Thoracic aorta (tissue), 2 donors: Measurements from ENCODE around the gene SPATA31D4. TPM values are rescaled to one million over a fixed set of nuclear protein-coding genes. Genes with fewer than 3 reads are reported as not detected.
"Not testable (repeated sequence)": the region's sequence is repeated elsewhere in the genome, so short reads cannot be mapped to it uniquely, and the experiment has no call there.

ENCODE experiments used
- ATAC-seq: fragments of 150-250 bp; one replicate; pipeline ENCODE4 v1.8.0; 2017; ENCODE audit warnings: low read depth; ENCODE audit not compliant: insufficient number of reproducible peaks, low FRiP score
- DNase-seq: peaks from one replicate; pipeline ENCODE4 v3.0.0-alpha.2; 2020; ENCODE audit warnings: low spot score
- H3K27ac ChIP-seq, 2 donors: fragments of 200-600 bp; sonication (generic); 1 replicate in 1 of 2; 2 replicates in 1 of 2; pipeline ENCODE4 v1.5.1; 2016; ENCODE audit warnings: mild to moderate bottlenecking in 2 of 2, moderate library complexity in 2 of 2
- H3K27me3 ChIP-seq: fragments of 200-600 bp; sonication (generic); replicated peaks from 2 replicates; pipeline ENCODE4 v1.6.0; 2016; ENCODE audit warnings: mild to moderate bottlenecking; ENCODE audit not compliant: insufficient read depth
- H3K36me3 ChIP-seq: fragments of 200-600 bp; sonication (generic); one replicate; pipeline ENCODE4 v1.5.1; 2016
- H3K4me1 ChIP-seq, 2 donors: fragments of 200-600 bp; sonication (generic); 1 replicate in 1 of 2; 2 replicates in 1 of 2; pipeline versions ENCODE4 v1.5.1 to v1.6.0; 2016; ENCODE audit warnings: low read depth in 2 of 2, mild to moderate bottlenecking in 1 of 2; ENCODE audit not compliant: control insufficient read depth in 1 of 2
- H3K4me3 ChIP-seq: fragments of 200-600 bp; sonication (generic); 2 replicates; pipeline ENCODE4 v1.5.1; 2016; ENCODE audit warnings: mild to moderate bottlenecking
- H3K9me3 ChIP-seq: fragments of 200-600 bp; sonication (generic); 2 replicates; pipeline ENCODE4 v1.5.1; 2016
- total RNA-seq, 2 donors: library from RNA; depleted of rRNA; stranded (reverse); fragments of >200 nt; gene quantifications; one replicate each; pipeline versions ENCODE4 v1.1.0 to v1.2.3, GENCODE V29; 2016
- TF ChIP-seq, protein P1 (sequence below): fragments of 200-600 bp; sonication (generic); IDR thresholded peaks from one replicate; pipeline ENCODE4 v1.5.1; 2019; ENCODE audit warnings: antibody characterized with exemption

Gene SPATA31D4
- not detected for total RNA-seq

DNA sequence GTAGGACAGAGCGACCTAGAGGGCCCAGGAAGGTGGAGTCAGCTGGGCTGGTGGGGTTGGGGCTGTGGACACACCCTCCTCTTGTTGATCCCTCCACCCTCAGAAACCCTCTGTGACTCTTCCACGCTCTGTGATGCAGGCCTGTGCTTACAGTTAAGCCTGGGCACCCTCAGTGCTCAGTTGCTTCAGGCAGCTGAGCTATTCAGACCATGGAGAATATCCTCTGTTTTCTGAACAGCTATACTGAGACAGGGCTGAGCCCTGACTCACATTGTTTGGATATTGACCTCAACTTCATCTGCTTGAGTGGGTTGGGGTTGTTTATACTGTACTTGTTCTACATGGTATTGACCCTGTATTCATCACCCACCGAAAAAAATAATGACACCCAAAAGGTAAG lies at the start of gene SPATA31D4:
Gene SPATA31D4 (plus strand): TSS at position 124 of the 400 bp plus-strand sequence. CDS start 86 bp downstream, at position 210.
- not testable (repeated sequence) for H3K4me3 ChIP-seq, H3K27ac ChIP-seq, H3K9me3 ChIP-seq, H3K27me3 ChIP-seq, H3K36me3 ChIP-seq, H3K4me1 ChIP-seq, ATAC-seq, DNase-seq

DNA sequence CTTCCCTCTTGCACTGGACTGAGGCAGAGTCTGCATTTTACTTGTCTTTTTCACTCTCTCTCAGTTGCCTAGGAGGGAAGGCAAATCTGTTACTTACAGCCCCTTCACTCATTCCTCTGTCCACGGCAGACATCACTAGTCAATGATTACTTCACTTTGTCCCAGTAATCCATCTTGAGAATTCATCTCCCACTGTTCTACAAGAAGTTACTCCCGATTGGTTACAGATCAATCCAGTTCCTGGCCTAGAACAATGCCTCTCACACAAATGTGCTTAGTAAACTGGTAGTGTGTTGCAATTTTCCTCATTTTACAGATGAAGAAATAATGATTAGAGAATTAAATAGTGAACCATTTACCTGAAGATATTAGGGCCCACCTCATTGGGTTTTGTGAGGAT lies 49.7 kb upstream of the SPATA31D4 start:
- Histone ChIP-seq H3K36me3 (no peaks in the 10 kb centered on the region), H3K4me3 (no peak overlapping the region), H3K27ac (no peak overlapping the region), H3K27me3 (no peaks in the 10 kb centered on the region), H3K4me1 (no peaks in the 10 kb centered on the region), H3K9me3 (no peaks in the 10 kb centered on the region)
- no peak for DNase-seq
- no peak for ATAC-seq
- TF ChIP-seq, protein P1, sequence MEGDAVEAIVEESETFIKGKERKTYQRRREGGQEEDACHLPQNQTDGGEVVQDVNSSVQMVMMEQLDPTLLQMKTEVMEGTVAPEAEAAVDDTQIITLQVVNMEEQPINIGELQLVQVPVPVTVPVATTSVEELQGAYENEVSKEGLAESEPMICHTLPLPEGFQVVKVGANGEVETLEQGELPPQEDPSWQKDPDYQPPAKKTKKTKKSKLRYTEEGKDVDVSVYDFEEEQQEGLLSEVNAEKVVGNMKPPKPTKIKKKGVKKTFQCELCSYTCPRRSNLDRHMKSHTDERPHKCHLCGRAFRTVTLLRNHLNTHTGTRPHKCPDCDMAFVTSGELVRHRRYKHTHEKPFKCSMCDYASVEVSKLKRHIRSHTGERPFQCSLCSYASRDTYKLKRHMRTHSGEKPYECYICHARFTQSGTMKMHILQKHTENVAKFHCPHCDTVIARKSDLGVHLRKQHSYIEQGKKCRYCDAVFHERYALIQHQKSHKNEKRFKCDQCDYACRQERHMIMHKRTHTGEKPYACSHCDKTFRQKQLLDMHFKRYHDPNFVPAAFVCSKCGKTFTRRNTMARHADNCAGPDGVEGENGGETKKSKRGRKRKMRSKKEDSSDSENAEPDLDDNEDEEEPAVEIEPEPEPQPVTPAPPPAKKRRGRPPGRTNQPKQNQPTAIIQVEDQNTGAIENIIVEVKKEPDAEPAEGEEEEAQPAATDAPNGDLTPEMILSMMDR = no peak

GRCh38 chr9:81879501-81879916 lies 48.7 kb upstream of the SPATA31D4 start:
- no peaks in the 10 kb centered on the region for H3K27me3 ChIP-seq
- H3K4me1 ChIP-seq = no peaks in the 10 kb centered on the region
- no peak overlapping the region for H3K27ac ChIP-seq
- no peaks in the 10 kb centered on the region for H3K36me3 ChIP-seq
- TF ChIP-seq, protein P1 = no peak
- no peak for DNase-seq
- no peak for ATAC-seq
- H3K9me3 ChIP-seq = no peaks in the 10 kb centered on the region
- H3K4me3 ChIP-seq = no peak overlapping the region

DNA sequence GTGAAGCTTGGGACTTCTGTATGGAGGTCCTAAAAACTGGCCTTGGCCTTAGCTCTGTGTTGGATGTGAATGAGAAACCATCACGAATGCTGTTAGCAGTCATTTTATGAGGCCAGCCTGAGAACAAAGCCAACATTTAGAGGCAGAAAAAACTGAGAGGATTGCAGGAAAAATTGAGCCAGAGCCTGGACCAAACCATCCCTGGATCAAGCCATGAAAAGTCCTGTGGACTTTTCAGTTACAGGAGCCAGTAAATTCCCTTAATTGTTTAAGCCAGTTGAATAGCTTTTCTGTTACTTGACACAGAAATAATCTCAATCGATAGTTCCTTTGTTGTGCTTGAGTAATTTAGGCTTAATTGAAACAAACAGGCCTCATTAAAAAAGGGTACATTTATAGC lies 42.6 kb upstream of the SPATA31D4 start:
- no peak overlapping the region for H3K4me3 ChIP-seq
- H3K27ac ChIP-seq = no peak overlapping the region
- TF ChIP-seq, protein P1 = no peak
- ATAC-seq = no peak
- H3K36me3 ChIP-seq = no peaks in the 10 kb centered on the region
- DNase-seq = no peak
- no peaks in the 10 kb centered on the region for H3K27me3 ChIP-seq
- H3K9me3 ChIP-seq = no peaks in the 10 kb centered on the region
- no peaks in the 10 kb centered on the region for H3K4me1 ChIP-seq

DNA sequence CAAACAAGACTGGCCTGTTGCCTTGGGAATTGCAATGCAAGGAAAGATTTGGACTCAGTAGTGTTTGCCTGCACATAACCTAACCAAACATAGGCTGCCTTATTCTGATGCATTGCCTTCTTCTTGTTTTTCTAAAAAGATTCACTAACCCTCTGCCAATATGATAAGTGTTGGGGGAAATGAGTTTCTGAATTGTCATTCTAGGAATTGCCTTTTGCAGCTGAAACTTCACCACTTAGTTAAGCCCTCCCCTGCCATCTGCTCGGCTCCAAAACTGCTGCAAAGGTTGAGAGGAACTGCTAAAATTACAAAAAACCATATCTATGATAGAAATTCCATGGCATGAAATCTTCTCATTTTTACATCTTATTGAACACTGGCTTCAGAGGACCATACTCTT lies 41.6 kb upstream of the SPATA31D4 start:
- no peaks in the 10 kb centered on the region for H3K36me3 ChIP-seq
- no peaks in the 10 kb centered on the region for H3K27me3 ChIP-seq
- ATAC-seq = no peak
- TF ChIP-seq, protein P1 = no peak
- DNase-seq = no peak
- no peak overlapping the region for H3K4me3 ChIP-seq
- H3K27ac ChIP-seq = no peak overlapping the region
- H3K9me3 ChIP-seq = no peaks in the 10 kb centered on the region
- no peaks in the 10 kb centered on the region for H3K4me1 ChIP-seq

DNA sequence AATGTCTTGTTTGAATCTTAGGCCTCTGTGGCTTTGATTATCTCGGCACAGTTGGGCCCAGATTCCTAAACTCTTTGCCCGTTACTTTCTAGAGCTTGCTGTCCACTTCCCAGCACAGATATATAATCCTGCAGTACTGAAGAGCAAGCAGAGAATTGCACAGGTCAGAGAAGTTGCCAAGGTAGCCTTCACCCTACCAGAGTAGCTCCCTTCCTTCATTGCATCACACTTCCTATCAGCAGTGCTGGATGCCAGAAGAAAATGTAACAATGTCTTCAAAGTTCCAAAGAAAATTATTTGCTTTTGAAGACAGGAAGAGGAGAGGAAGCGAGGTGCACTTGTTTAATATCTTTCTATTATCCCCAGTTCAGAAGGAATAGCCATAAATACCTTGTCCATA lies 38.1 kb upstream of the SPATA31D4 start:
- H3K4me3 ChIP-seq = no peak overlapping the region
- H3K36me3 ChIP-seq = no peaks in the 10 kb centered on the region
- H3K9me3 ChIP-seq = no peaks in the 10 kb centered on the region
- ATAC-seq (no peak), DNase-seq (no peak)
- H3K27ac ChIP-seq = no peak overlapping the region
- TF ChIP-seq, protein P1 = no peak
- no peaks in the 10 kb centered on the region for H3K4me1 ChIP-seq
- H3K27me3 ChIP-seq = no peaks in the 10 kb centered on the region
